CD4-positive, alpha-beta memory T cell (primary cell): ENCODE data around the gene NUP37. TPM values are rescaled to one million over a fixed set of nuclear protein-coding genes. Genes with fewer than 3 reads are reported as not detected.

Source experiments
- CTCF ChIA-PET: fragments of 350-600 bp; sonication (Branson Sonifier 250); formaldehyde crosslinking; loops from one replicate; lab custom pipeline; 2021; ENCODE audit warnings: inconsistent platforms; ENCODE audit not compliant: partially characterized antibody; lab: Charles Lee
- POLR2A ChIA-PET: fragments of 350-600 bp; sonication (Branson Sonifier 250); formaldehyde crosslinking; loops from one replicate; lab custom pipeline; 2021; ENCODE audit not compliant: partially characterized antibody; lab: Charles Lee
- DNase-seq, 5 donors: peaks; one replicate each; pipeline versions ENCODE4 v3.0.0 to v3.0.0-alpha.2; 2020 to 2022; ENCODE audit warnings: mixed read lengths in 1 of 5
- H3K27ac ChIP-seq: one replicate; pipeline ENCODE4 v1.7.0; 2013; ENCODE audit warnings: low read depth, low read length
- H3K27me3 ChIP-seq: 2 replicates; pipeline ENCODE4 v1.7.0; 2013; ENCODE audit warnings: mild to moderate bottlenecking, low read length, moderate library complexity; ENCODE audit not compliant: insufficient read depth
- H3K36me3 ChIP-seq: 2 replicates; pipeline ENCODE4 v1.7.0; 2013; ENCODE audit warnings: mild to moderate bottlenecking, low read length, moderate library complexity; ENCODE audit not compliant: insufficient read depth
- H3K4me1 ChIP-seq: 2 replicates; pipeline ENCODE4 v1.7.0; 2013; ENCODE audit warnings: mild to moderate bottlenecking, low read length, moderate library complexity; ENCODE audit not compliant: insufficient read depth
- H3K4me3 ChIP-seq, 2 donors: one replicate each; pipeline ENCODE4 v1.7.0; 2013; ENCODE audit warnings: low read length in 2 of 2, mild to moderate bottlenecking in 1 of 2
- H3K9me3 ChIP-seq, 2 donors: one replicate each; pipeline ENCODE4 v1.7.0; 2013; ENCODE audit warnings: low read length in 2 of 2, control low read depth in 1 of 2; ENCODE audit not compliant: control insufficient read depth in 1 of 2
- H3K27ac Mint-ChIP-seq, 7 donors: one replicate each; pipeline ENCODE4 v1.8.0; 2020 to 2021; ENCODE audit warnings: mixed read lengths in 7 of 7, mild to moderate bottlenecking in 6 of 7, inconsistent platforms in 3 of 7, moderate library complexity in 3 of 7
- H3K27me3 Mint-ChIP-seq, 2 donors: one replicate each; pipeline ENCODE4 v1.8.0; 2020 to 2021; ENCODE audit warnings: mixed read lengths in 2 of 2
- H3K36me3 Mint-ChIP-seq, 2 donors: one replicate each; pipeline ENCODE4 v1.8.0; 2020 to 2021; ENCODE audit warnings: mixed read lengths in 2 of 2, inconsistent platforms in 1 of 2, mild to moderate bottlenecking in 1 of 2
- H3K4me1 Mint-ChIP-seq, 4 donors: one replicate each; pipeline ENCODE4 v1.8.0; 2020 to 2021; ENCODE audit warnings: mixed read lengths in 4 of 4, mild to moderate bottlenecking in 1 of 4
- H3K4me3 Mint-ChIP-seq, 8 donors: one replicate each; pipeline ENCODE4 v1.8.0; 2020 to 2021; ENCODE audit warnings: mixed read lengths in 8 of 8, mild to moderate bottlenecking in 7 of 8, moderate library complexity in 6 of 8, inconsistent platforms in 3 of 8
- H3K9me3 Mint-ChIP-seq, 8 donors: one replicate each; pipeline ENCODE4 v1.8.0; 2020 to 2021; ENCODE audit warnings: mixed read lengths in 8 of 8, mild to moderate bottlenecking in 5 of 8, inconsistent platforms in 3 of 8, moderate library complexity in 1 of 8
- intact Hi-C: fragments of 100-400 bp; cut with micrococcal nuclease; formaldehyde crosslinking; loops from one replicate; pipeline ENCODE4 v1.15.1; 2023
- polyA plus RNA-seq, 2 donors: library from polyadenylated mRNA; unstranded; fragments of 300-500 nt; fragmentation: Illumina TruSeq; gene quantifications; one replicate each; pipeline ENCODE4 v1.2.3, GENCODE V29; 2021
- total RNA-seq, 2 experiments: library from RNA; stranded (reverse); gene quantifications; one replicate each; pipeline ENCODE4 v1.2.3, GENCODE V29; 2021

NUP37 gene
- total and polyA plus RNA-seq, 4 experiments from 2014 or later, result 17.0 to 34.5 (median 25.7) TPM

DNA sequence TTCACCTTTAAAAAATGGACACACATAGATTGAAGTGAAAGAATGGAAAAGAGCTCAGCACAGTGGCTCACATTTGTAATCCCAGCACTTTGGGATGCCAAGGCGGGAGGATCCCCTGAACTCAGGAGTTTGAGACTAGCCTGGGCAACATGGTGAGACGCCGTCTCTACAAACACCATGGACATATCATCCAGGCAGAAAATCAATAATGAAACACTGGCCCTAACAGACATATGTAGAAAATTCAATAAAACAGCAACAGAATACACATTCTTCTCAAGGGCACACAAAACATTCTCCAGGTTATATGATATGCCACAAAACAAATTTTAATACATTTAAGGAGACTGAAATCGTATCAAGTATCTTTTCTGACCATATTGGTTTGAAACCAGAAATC is 65.6 kb downstream of the NUP37 start:
- H3K36me3 Mint-ChIP-seq, result peaks cover 62 to 66% of the 10 kb centered on the region in 2 donors
- Histone ChIP-seq H3K4me1 (peaks cover 17% of the 10 kb centered on the region), H3K27me3 (no peaks in the 10 kb centered on the region), H3K4me3 (no peak overlapping the region), H3K36me3 (peaks cover 39% of the 10 kb centered on the region), H3K27ac (no peak overlapping the region), H3K9me3 (no peaks in the 10 kb centered on the region)
- ChIA-PET POLR2A (no interaction called here), CTCF (no interaction called here)
- peak overlapping the region in 1 of 8 donors; percentile 1 for H3K4me3 Mint-ChIP-seq
- H3K27me3 Mint-ChIP-seq, result no peaks in the 10 kb centered on the region
- DNase-seq, result no peak
- no peak overlapping the region for H3K27ac Mint-ChIP-seq
- intact Hi-C loops, result no loop called here
- H3K4me1 Mint-ChIP-seq, result peaks cover 38 to 55% (median 40%) of the 10 kb centered on the region in 4 donors
- H3K9me3 Mint-ChIP-seq, result no peaks in the 10 kb centered on the region

DNA sequence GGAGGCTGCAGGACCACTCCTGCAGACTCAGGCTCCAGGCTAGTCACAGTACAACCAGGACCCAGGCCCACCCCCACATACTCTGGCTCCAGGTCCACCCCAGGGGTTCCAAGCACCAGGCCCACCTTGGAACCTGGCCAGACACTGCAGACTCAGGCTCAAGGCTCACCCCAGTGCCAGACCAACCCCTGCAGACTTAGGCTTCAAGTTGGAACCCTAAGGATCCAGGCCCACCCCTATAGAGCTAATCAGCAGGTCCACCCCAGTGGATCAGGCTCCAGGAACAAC is 66.9 kb downstream of the NUP37 start:
- CTCF ChIA-PET, result no interaction called here
- Mint-ChIP-seq H3K27me3 (no peaks in the 10 kb centered on the region), H3K36me3 (peaks cover 60 to 73% of the 10 kb centered on the region in 2 donors)

DNA sequence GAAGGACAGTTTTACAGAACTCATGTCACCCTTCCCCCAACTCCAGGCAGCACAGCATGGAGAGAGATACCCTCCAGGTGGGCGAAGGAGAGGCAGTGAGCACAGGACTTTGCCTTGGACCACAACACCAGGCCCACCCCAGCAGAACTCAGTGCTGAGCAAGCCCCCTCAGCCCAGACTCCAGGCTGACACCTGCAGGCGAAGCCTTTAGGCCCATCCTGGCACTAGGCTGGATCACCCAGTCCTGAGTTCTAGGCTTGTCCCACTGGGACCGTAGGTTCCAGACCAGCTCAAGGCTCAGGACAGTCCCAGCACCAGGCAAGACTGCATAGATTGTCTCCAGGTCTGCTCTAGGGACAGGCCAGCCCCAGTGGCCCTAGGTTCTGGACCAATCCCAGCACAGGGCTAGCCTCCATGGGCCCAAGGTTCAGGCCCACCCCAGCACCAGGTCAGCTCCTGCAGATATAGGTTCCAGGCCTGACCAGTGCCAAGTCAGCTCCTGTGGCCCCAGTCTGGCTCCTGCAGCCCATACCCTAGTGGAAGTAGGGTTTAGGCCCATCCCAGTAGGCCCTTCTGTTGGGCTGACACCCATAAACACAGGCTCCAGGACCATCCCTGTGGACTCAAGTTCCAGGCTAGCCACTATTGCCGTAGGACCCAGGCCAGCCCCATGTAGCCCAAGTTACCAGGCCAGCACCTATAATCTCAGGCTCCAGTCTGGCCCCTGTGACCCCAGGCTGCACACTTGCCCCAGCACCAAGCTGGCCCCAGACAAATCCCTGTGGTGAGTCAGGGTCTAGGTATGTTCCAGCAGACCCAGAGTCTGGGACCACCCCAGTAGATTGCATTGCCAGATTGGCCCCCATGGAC is 67.5 kb downstream of the NUP37 start:
- Histone ChIP-seq H3K4me1 (peaks cover 9% of the 10 kb centered on the region), H3K27ac (no peak overlapping the region), H3K9me3 (no peaks in the 10 kb centered on the region), H3K27me3 (no peaks in the 10 kb centered on the region), H3K4me3 (no peak overlapping the region), H3K36me3 (peaks cover 46% of the 10 kb centered on the region)
- Mint-ChIP-seq H3K9me3 (no peaks in the 10 kb centered on the region), H3K4me1 (peaks cover 25 to 46% (median 30%) of the 10 kb centered on the region in 4 donors), H3K4me3 (no peak overlapping the region), H3K27ac (peak overlapping the region in 2 of 7 donors; percentile 19 to 31), H3K36me3 (peaks cover 54 to 70% of the 10 kb centered on the region in 2 donors), H3K27me3 (no peaks in the 10 kb centered on the region)
- intact Hi-C loops, result no loop called here
- DNase-seq, result no peak
- ChIA-PET CTCF (no interaction called here), POLR2A (interaction anchor here (1.4 kb wide), 1 partner anchor 9 kb away, joined by 3 read pairs; the partner anchor contains the start of gene WASHC3)

More for the DNA sequence above, 66.9 kb downstream of the NUP37 start:
- Histone ChIP-seq H3K4me3 (no peak overlapping the region), H3K4me1 (peaks cover 9% of the 10 kb centered on the region), H3K27me3 (no peaks in the 10 kb centered on the region), H3K9me3 (no peaks in the 10 kb centered on the region), H3K27ac (no peak overlapping the region), H3K36me3 (peaks cover 46% of the 10 kb centered on the region)
- Mint-ChIP-seq H3K9me3 (no peaks in the 10 kb centered on the region), H3K4me1 (peaks cover 31 to 46% (median 32%) of the 10 kb centered on the region in 4 donors), H3K27ac (peak overlapping the region in 2 of 7 donors; percentile 23 to 38), H3K4me3 (no peak overlapping the region)
- DNase-seq, result no peak
- POLR2A ChIA-PET, result no interaction called here
- intact Hi-C loops, result no loop called here

DNA sequence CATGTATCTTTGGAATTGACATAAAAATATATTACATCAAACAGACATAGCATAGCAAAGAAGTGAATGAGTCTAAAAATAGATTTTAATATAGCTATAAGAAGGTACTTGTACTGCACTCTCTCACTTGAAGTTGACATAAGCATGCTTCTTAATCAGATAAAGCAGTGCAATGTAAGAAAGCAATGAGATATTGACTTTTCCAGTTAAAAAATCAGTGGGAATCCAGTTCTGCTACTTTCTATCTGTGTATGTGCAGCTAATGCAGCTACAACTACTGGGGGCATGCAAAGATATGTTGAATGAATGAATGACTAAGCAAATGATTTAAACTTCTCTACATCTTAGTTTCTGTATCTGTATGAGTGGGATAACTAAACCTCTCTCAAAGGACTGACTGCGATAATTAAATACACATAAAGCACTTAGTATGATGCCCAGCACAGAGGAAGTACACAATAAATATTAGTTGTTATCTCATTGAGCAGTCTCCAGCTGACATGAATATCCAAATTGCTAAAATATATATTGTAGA is 68.4 kb downstream of the NUP37 start:
- DNase-seq, result no peak
- Mint-ChIP-seq H3K27ac (peak overlapping the region in 4 of 7 donors; percentile 1 to 29 (median 18)), H3K4me3 (no peak overlapping the region), H3K27me3 (no peaks in the 10 kb centered on the region), H3K36me3 (peaks cover 48 to 68% of the 10 kb centered on the region in 2 donors), H3K9me3 (no peaks in the 10 kb centered on the region), H3K4me1 (peaks cover 17 to 37% (median 24%) of the 10 kb centered on the region in 4 donors)
- H3K27me3 ChIP-seq, result no peaks in the 10 kb centered on the region
- no peak overlapping the region for H3K27ac ChIP-seq
- H3K4me3 ChIP-seq, result no peak overlapping the region
- ChIA-PET POLR2A (interaction anchor here (1.4 kb wide), 1 partner anchor 10 kb away, joined by 3 read pairs; the partner anchor contains the start of gene WASHC3), CTCF (no interaction called here)
- intact Hi-C loops, result no loop called here
- no peaks in the 10 kb centered on the region for H3K9me3 ChIP-seq
- peaks cover 44% of the 10 kb centered on the region for H3K36me3 ChIP-seq
- H3K4me1 ChIP-seq, result peaks cover 9% of the 10 kb centered on the region

DNA sequence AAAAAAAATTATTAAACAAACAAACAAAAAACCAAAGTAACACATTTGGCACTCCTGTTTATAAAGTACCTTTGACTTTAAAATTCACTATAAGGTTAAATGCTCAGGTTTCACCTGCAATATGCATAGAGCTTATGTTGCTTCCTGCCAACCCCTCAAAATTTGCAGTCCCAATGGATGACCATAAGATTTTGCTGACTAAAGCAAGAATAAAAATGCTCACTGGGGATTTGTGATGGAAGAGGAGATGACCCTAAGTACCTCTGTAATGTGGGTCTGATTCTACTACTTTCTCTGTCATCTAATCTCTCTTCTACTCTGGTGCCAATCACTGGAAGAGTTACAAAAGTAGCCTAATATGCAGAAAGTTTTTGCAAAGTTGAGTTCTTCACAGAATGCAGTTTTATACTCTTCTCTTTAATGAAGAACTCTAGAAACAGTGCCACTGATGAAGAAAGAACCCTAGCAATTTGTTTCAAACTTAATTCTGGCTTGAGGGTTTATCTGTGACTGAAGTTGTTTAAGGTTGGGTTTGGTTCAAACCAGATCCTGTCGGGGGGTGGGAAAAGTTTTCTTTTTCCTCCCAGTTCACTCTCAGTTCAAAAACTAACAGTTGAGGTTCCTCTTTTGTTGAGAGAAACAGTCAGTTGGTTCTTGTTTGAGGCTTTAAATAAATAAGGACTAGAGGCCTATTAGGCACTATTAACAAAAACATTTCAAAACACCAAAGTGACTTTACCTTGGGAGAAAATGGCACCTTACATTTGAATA is 69.1 kb downstream of the NUP37 start:
- DNase-seq, result no peak
- ChIA-PET POLR2A (interaction anchor here (1.4 kb wide), 1 partner anchor 11 kb away, joined by 3 read pairs; the partner anchor contains the start of gene WASHC3), CTCF (no interaction called here)
- intact Hi-C loops, result no loop called here
- Mint-ChIP-seq H3K4me3 (no peak overlapping the region), H3K36me3 (peaks cover 43 to 66% of the 10 kb centered on the region in 2 donors), H3K27ac (no peak overlapping the region), H3K27me3 (no peaks in the 10 kb centered on the region), H3K9me3 (no peaks in the 10 kb centered on the region), H3K4me1 (peaks cover 14 to 31% (median 21%) of the 10 kb centered on the region in 4 donors)
- Histone ChIP-seq H3K4me3 (no peak overlapping the region), H3K27ac (no peak overlapping the region), H3K9me3 (no peaks in the 10 kb centered on the region), H3K4me1 (peaks cover 9% of the 10 kb centered on the region), H3K36me3 (peaks cover 38% of the 10 kb centered on the region), H3K27me3 (no peaks in the 10 kb centered on the region)

DNA sequence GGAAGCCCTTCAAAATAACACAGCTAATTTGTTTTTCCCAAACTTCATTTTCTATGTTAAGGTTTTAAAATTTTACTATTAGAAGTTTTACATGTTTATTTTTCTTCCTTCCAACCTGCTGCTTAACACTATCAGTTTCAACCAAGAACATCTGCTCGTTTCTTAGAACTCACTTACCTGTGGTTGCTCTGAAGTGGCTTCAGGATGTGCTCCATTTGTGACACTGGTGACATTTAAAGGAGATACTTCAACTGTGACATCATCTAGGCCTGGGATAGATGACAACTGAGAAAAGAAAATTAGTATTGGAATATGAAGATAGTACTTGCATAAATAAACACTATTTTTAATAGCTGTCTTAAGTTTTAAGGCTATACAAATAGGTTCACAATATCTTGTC is 76.0 kb downstream of the NUP37 start:
- H3K9me3 Mint-ChIP-seq, result no peaks in the 10 kb centered on the region
- peak overlapping the region in 6 of 7 donors; percentile 24 to 70 (median 54) for H3K27ac Mint-ChIP-seq
- peaks cover 6 to 10% (median 9%) of the 10 kb centered on the region in 4 donors for H3K4me1 Mint-ChIP-seq
- ChIA-PET CTCF (interaction anchor here (1.7 kb wide), 1 partner anchor 441 kb away, joined by 3 read pairs; no protein-coding TSS in a partner anchor), POLR2A (no interaction called here)
- H3K4me3 Mint-ChIP-seq, result peak overlapping the region in 5 of 8 donors; percentile 7 to 68 (median 41)
- Histone ChIP-seq H3K4me3 (no peak overlapping the region), H3K4me1 (peaks cover 18% of the 10 kb centered on the region), H3K36me3 (peaks cover 3% of the 10 kb centered on the region), H3K9me3 (no peaks in the 10 kb centered on the region), H3K27ac (no peak overlapping the region), H3K27me3 (no peaks in the 10 kb centered on the region)
- peaks cover 23 to 39% of the 10 kb centered on the region in 2 donors for H3K36me3 Mint-ChIP-seq
- peak in 4 of 5 donors; percentile 8 to 43 (median 30) for DNase-seq
- intact Hi-C loops, result no loop called here
- H3K27me3 Mint-ChIP-seq, result no peaks in the 10 kb centered on the region
